ENCODE measurements around the gene PELI1. TPM values are rescaled to one million over a fixed set of nuclear protein-coding genes. Genes with fewer than 3 reads are reported as not detected.

PELI1 gene
- polyA plus RNA-seq, 1 donor from 2014 or later = 34.9 TPM

DNA sequence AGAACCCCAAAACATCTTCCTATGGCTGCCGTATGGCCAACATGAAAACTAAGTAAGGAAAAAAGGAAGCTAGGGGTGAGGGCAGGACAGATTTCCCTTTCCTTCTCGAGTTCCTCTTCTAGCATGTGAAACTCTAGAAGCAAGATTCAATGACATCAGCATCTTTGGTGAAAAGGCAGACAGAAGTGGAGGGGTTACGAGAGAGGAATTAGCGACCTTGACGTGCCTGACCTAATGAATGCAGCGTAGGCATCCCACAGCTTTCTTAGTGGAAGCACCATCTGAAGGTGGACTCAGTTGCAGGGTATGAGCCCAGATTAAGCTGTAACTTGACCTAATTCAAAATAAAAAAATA lies 47.9 kb upstream of the PELI1 start:
- H3K9me2 ChIP-seq (ENCODE audit: insufficient read depth, low read length) = no peaks in the 10 kb centered on the region
- H3K4me2 ChIP-seq (ENCODE audit: low read length) = no peak overlapping the region
- H3K36me3 ChIP-seq (ENCODE audit: insufficient read depth, low read length) = no peaks in the 10 kb centered on the region
- H3K79me2 ChIP-seq (replicated peaks; ENCODE audit: insufficient read depth, low read length) = no peaks in the 10 kb centered on the region
- H2AFZ ChIP-seq (ENCODE audit: low read depth, low read length) = no peak overlapping the region
- no peak overlapping the region for H3K4me3 ChIP-seq (ENCODE audit: low read length)
- no peaks in the 10 kb centered on the region for H3F3A ChIP-seq (ENCODE audit: insufficient read depth, low read length, poor library complexity, severe bottlenecking)
- no peak overlapping the region for H3K9ac ChIP-seq (ENCODE audit: low read length)
- H3K27ac ChIP-seq (ENCODE audit: low read length) = no peak overlapping the region
- TF ChIP-seq, protein P1, sequence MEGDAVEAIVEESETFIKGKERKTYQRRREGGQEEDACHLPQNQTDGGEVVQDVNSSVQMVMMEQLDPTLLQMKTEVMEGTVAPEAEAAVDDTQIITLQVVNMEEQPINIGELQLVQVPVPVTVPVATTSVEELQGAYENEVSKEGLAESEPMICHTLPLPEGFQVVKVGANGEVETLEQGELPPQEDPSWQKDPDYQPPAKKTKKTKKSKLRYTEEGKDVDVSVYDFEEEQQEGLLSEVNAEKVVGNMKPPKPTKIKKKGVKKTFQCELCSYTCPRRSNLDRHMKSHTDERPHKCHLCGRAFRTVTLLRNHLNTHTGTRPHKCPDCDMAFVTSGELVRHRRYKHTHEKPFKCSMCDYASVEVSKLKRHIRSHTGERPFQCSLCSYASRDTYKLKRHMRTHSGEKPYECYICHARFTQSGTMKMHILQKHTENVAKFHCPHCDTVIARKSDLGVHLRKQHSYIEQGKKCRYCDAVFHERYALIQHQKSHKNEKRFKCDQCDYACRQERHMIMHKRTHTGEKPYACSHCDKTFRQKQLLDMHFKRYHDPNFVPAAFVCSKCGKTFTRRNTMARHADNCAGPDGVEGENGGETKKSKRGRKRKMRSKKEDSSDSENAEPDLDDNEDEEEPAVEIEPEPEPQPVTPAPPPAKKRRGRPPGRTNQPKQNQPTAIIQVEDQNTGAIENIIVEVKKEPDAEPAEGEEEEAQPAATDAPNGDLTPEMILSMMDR (IDR thresholded peaks at IDR 0.05; ENCODE audit: poor library complexity, severe bottlenecking) = no peak
- TF ChIP-seq EZH2 (IDR thresholded peaks at IDR 0.05; ENCODE audit: borderline replicate concordance, insufficient read depth, low read length, poor library complexity, severe bottlenecking) (no peak), EP300 (conservative IDR thresholded peaks at IDR 0.05; ENCODE audit: poor library complexity, severe bottlenecking) (no peak), MXI1 (conservative IDR thresholded peaks at IDR 0.05; ENCODE audit: poor library complexity, severe bottlenecking) (no peak), SMC3 (conservative IDR thresholded peaks at IDR 0.05; ENCODE audit: poor library complexity) (no peak), TAF1 (IDR thresholded peaks at IDR 0.05; ENCODE audit: low read depth) (no peak), POLR2AphosphoS5 (IDR thresholded peaks at IDR 0.05) (no peak), RAD21 (conservative IDR thresholded peaks at IDR 0.05) (no peak)
- TF ChIP-seq, protein P2, sequence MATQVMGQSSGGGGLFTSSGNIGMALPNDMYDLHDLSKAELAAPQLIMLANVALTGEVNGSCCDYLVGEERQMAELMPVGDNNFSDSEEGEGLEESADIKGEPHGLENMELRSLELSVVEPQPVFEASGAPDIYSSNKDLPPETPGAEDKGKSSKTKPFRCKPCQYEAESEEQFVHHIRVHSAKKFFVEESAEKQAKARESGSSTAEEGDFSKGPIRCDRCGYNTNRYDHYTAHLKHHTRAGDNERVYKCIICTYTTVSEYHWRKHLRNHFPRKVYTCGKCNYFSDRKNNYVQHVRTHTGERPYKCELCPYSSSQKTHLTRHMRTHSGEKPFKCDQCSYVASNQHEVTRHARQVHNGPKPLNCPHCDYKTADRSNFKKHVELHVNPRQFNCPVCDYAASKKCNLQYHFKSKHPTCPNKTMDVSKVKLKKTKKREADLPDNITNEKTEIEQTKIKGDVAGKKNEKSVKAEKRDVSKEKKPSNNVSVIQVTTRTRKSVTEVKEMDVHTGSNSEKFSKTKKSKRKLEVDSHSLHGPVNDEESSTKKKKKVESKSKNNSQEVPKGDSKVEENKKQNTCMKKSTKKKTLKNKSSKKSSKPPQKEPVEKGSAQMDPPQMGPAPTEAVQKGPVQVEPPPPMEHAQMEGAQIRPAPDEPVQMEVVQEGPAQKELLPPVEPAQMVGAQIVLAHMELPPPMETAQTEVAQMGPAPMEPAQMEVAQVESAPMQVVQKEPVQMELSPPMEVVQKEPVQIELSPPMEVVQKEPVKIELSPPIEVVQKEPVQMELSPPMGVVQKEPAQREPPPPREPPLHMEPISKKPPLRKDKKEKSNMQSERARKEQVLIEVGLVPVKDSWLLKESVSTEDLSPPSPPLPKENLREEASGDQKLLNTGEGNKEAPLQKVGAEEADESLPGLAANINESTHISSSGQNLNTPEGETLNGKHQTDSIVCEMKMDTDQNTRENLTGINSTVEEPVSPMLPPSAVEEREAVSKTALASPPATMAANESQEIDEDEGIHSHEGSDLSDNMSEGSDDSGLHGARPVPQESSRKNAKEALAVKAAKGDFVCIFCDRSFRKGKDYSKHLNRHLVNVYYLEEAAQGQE (IDR thresholded peaks at IDR 0.05; ENCODE audit: borderline replicate concordance) = no peak
- H4K20me1 ChIP-seq (ENCODE audit: insufficient read depth) = no peaks in the 10 kb centered on the region
- H3K27me3 ChIP-seq (ENCODE audit: insufficient read depth, low read depth, low read length) = no peaks in the 10 kb centered on the region
- H3K9me3 ChIP-seq (ENCODE audit: low read length) = no peaks in the 10 kb centered on the region

DNA sequence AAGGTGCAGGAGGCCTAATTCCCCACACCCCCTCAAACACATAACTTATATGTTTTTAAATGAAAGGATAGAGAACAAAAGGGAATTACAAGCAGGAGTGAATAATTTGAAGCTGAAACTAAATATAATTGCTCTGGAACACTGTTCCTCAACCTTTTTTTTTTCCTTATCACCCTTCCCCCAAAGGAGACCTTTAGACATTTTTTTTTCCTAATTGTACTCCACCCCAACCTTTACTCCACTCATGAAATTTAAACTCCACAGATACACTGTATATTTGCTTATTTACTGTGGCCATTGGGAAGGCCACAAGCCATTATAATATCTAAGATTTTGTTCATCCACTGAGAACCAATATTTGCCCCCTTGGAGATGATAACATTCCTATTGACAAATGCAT lies 45.4 kb upstream of the PELI1 start:
- no peaks in the 10 kb centered on the region for H4K20me1 ChIP-seq (ENCODE audit: insufficient read depth)
- H3K36me3 ChIP-seq (ENCODE audit: insufficient read depth, low read length) = no peaks in the 10 kb centered on the region
- H2AFZ ChIP-seq (ENCODE audit: low read depth, low read length) = no peak overlapping the region
- no peaks in the 10 kb centered on the region for H3K9me3 ChIP-seq (ENCODE audit: low read length)
- H3K9ac ChIP-seq (ENCODE audit: low read length) = no peak overlapping the region
- H3K27me3 ChIP-seq (ENCODE audit: insufficient read depth, low read depth, low read length) = no peaks in the 10 kb centered on the region
- H3K9me2 ChIP-seq (ENCODE audit: insufficient read depth, low read length) = no peaks in the 10 kb centered on the region
- no peaks in the 10 kb centered on the region for H3K79me2 ChIP-seq (replicated peaks; ENCODE audit: insufficient read depth, low read length)
- H3K4me3 ChIP-seq (ENCODE audit: low read length) = no peak overlapping the region
- H3K4me2 ChIP-seq (ENCODE audit: low read length) = no peak overlapping the region
- no peak overlapping the region for H3K27ac ChIP-seq (ENCODE audit: low read length)
- TF ChIP-seq TAF1 (IDR thresholded peaks at IDR 0.05; ENCODE audit: low read depth) (no peak), SMC3 (conservative IDR thresholded peaks at IDR 0.05; ENCODE audit: poor library complexity) (no peak), MXI1 (conservative IDR thresholded peaks at IDR 0.05; ENCODE audit: poor library complexity, severe bottlenecking) (no peak), POLR2AphosphoS5 (IDR thresholded peaks at IDR 0.05) (no peak), RAD21 (conservative IDR thresholded peaks at IDR 0.05) (no peak), EP300 (conservative IDR thresholded peaks at IDR 0.05; ENCODE audit: poor library complexity, severe bottlenecking) (no peak), EZH2 (IDR thresholded peaks at IDR 0.05; ENCODE audit: borderline replicate concordance, insufficient read depth, low read length, poor library complexity, severe bottlenecking) (no peak)
- TF ChIP-seq, protein P1 (IDR thresholded peaks at IDR 0.05; ENCODE audit: poor library complexity, severe bottlenecking) = no peak
- TF ChIP-seq, protein P2 (IDR thresholded peaks at IDR 0.05; ENCODE audit: borderline replicate concordance) = no peak
- no peaks in the 10 kb centered on the region for H3F3A ChIP-seq (ENCODE audit: insufficient read depth, low read length, poor library complexity, severe bottlenecking)

All from neural cell (in vitro differentiated cells).